Left forelimb (tissue), 1 donor: ENCODE results near the gene NTM.
A peak's percentile ranks its signal among the peaks of the same experiment; 100 is the strongest.

Source experiments
- DNase-seq: peaks from one replicate; pipeline ENCODE4 v3.0.0-alpha.2; 2018; ENCODE audit warnings: low spot score

Gene NTM

DNA sequence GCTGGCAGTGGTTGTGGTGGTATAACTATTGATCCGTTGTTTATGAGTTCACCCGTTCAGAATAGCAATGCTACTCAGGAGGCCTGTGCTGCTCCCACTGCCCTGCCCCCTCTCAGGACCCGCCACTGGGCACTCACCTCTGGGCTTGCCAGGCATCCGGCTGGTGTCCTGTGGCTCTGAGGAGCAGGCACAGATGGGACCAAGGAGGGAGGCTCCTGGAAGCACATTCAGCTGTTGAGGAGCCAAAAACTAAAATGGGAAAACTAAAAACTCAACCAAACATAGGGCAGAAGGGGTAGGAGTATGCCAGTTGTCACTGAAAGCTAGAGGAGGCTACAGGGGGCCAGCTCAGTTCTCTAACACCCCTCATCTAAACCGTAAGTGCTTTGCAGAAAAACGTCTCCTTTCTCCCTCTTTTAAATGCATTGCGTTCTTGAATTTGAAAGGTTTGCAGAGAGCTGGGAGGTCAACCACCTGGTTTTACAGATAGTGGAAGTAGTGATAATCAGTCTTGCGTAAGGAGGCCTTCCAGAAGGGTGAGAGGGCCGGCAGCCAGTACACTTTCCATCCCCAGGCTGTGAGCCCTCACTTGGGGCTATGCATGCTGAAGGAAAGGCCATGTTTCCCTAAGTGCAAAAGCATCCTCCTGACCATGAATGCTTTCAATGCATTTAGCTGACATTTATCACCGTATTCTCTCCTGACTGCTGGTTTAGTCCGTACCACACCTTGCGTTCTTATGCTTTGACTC is 547.4 kb downstream of the NTM start:
- no peak for DNase-seq

DNA sequence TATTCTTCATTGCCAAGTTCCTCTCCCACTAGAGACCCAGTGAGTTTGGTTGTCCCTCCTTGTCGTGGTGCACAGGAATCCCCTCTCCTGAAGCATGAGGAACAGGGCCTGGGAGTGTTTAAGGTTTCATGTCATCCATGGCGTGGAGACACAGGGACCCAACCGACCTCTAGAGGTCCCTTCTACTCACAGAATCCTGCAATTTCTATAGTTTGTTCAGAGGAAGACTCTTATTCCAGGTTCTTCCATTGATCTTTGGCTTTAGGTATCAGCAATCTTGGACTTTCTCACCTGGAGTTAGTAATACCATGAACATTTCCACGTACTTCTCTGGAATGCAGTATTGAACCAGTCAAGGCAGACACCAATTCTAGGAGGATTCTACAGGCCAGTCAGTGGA is 548.2 kb downstream of the NTM start:
- DNase-seq, result no peak

DNA sequence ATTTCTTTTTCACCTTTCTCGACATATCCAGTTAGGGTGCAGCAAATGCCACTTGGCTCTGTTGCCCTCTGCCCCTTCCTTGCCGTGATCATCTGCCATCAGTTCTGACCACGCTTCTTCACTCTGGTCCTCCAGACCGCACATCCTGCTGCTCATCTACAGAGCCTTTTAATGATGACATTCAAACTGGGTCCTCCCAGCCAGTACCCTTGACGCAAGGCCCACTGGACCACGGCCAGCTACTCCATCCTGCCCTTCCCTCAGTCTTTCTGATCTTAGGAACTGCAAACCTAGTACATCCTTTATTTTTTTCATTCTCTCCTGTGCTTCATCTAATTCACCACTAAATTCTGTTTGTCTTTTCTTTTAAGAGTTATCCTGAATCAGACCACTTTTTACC is 551.8 kb downstream of the NTM start:
- DNase-seq, result no peak

DNA sequence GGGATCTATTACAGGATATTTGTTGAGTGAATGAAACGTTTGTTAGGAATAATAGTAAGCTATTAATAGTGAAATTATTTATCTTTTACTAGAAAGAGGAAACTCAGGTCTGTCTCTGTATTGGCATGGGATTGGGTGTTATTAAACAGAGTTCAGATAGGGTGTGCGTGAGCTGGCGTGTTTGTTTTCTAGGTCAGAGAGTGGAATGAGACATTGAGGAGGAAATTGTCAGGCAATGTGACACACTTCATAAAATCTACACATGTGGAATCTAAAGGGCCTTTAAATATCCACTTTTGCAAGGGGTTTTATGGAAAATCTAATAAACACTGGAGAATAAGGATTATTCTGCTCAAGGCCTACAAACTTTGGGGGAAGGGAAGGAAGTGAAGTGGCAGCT is 552.9 kb downstream of the NTM start:
- DNase-seq, result no peak

DNA sequence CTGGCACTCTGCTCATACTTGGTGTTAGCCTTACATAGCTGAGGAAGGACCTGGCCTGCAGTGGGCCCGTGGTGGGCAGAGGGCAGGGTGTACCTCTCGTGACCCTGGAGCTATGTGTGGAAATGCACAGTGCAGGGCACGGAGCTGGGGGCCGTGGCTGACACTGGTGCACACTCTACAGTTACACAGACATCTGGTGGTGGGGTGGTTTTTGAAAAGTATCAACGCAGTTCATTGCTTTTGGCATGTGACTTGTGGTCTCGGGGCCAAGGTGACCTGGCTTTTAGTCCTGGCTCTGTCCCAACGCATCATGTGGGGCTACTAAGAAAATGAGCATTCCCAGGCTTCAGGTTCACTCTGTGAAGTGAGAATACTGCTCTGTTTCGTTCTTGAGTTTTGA is 553.6 kb downstream of the NTM start:
- peak; percentile 77 for DNase-seq

DNA sequence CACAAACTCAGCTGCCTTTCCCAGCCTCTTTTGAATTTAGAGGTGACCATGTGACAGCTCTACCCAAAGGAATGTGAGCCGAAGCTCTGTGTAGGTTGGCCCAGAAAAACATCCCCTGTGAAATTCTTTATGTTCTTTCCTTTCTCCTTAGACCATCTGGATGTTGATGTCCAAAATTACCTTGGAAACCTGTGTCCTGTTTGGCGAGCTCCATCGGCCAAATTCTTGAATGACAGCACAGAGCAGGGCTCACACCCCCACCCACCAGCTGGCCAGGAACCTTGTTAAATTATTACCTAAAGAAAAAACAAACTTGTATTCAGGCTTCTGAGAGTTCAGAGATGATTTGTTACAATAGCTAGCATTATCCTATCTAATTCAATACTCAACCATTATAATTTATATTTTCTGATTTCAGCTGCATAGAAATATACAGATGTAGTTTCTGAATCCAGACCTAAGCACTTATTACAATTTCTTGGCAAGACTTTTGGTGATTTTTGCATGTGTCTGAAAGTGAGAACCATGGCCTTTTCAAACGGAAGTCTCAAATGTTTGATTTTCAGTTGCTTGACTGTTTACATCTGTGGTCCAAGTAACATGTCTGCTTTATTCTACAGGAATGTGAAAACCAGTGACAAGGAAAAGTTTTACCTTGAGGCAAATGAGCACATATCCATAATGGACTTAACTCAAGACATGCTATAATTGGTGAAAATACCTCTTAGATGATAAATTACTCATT is 554.2 kb downstream of the NTM start:
- DNase-seq, result peak; percentile 80

DNA sequence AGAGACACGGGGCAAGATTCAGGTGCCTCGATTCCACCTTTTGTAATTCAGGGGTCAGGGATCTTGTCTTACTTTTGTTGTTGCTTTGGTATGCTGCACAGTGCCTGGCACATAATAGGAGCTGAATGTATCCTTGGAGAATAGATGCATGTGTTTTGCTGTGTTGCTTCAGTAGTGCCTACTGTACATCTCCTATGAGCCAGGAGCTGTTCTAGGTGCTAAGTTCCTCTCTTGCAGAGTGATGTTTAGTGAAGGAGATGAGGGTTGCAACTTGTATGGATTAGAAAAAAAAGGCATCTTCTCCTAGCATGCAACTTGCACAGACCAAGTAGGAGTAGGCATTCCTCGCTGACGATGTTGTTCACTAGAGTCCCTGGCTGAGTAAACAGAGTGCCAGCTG is 555.4 kb downstream of the NTM start:
- no peak for DNase-seq

DNA sequence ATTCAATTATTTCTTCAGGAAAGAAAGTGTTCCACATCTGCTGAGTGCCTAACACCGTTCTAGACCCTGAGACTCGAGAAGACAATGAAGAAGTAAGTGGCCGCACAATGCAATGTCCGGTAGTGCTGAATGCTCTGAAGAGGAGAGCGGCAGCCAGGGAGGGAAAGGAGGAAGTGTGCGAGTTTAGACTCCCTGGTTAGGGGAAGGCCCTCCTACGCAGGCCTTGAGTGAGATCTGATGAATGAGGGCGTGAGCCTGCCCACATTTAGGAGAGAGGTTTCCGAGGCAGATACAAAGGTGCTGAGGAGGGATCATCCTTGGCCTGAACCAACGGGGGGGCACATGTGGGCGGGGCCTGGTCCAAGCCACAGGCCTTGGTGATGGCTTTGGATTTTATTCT is 558.6 kb downstream of the NTM start:
- no peak for DNase-seq

DNA sequence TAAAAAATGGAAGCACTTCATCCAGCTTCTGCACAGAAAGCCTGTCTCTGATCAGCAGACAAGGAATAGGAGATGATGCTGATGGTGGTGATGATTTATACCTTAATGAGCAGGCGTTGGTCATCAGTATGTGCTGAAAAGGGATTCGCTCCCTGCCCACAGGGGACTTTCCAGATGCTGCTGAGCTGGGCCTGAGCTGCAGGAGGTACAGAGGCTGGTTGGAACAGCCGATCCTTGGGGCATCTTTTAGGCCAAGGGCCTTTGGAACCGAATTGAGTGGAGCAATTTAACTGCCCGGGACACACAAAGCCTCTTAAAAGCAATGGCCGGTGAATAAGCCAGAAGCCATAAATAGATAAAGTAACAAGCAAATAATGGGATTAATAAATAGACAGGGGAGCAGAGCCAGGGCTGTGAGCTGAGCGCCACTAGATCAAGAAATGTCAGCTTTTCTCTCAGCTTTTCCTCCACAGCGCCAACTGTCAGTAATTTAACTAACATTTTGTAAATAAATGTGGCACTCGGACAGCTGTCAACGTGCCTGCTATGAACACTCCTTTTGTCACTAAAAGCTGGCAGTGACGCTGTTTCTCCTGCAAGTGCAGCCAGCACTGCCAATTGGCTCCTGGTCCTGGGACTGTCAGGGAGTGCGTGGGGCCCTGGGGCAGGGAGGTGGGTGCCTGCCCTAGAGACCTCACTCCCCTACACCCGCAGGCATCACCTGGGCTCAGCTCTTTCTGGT is 562.3 kb downstream of the NTM start:
- DNase-seq, result no peak

DNA sequence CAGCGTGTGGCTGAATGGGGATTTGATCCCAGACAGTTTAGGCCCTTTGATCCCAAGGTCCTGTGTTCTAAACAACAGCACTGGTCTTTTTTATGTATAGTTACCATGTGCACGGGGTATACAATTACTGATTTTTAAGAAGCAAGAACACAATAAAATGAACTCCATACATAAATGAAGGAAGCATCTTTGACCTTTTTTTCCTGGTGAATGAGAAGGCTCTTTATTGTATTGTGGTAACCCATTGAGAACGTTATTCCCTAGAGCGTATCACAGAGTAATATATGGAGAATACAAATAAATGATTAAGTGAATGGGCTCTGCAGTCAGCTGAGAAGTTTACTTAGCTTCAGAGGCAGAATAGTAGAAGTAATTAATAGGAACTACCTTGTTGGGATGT is 563.6 kb downstream of the NTM start:
- no peak for DNase-seq

DNA sequence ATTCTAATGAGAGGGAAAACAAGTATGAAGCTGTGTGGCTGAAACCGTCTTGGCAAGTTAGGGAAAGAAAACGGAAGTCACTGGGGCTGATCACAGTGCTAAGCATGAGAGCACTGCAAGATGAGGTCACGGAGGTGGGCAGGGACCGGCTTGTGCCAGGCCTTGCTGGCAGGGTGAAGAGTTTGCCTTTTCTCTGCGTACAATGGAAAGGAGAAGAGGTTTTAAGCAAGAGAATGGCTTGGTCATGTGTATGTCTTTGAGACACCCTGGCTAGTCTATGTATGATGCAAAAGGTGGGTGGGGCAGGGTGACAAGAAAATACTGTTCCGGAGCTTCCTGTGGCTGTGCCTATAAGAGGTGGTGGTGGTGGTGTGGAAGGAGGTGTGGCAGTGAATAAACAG is 567.9 kb downstream of the NTM start:
- no peak for DNase-seq

DNA sequence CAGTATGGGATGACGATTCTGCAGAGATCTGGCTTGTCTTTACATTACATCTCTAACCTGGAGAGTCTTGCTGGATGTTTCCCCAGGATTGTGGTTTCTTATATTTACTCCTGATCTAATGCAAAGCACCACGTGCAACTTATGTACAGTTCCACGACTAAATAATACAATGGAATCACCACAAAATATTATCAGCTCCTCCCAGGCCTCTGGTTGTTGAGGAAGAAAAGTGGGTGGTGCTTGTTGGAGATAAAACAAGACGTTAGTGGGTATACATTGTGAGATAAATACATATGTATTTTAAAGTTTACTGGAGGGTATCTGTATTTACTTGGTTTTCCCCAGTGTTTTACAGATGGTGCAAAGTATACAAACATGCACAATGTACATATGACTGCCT is 569.7 kb downstream of the NTM start:
- DNase-seq, result no peak

DNA sequence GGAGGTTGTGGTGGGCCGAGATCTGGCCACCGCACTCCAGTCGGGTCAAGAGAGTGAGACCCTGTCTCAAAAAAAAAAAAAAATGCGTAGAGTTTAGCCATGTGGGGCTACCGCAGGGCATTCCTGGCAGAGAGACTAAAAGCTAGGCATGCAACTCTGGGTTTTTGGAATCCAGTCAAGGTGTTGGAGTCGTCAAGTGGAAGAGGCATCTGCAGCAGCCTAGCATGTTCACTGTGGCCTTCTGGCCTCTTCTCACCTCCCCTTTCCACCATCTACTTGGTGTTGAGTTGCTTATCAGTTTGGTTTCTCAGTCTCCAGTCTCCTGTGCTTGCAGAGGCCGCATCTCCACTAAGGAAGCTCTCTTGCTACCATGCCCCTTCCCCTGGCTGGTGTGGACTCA is 572.5 kb downstream of the NTM start:
- no peak for DNase-seq

DNA sequence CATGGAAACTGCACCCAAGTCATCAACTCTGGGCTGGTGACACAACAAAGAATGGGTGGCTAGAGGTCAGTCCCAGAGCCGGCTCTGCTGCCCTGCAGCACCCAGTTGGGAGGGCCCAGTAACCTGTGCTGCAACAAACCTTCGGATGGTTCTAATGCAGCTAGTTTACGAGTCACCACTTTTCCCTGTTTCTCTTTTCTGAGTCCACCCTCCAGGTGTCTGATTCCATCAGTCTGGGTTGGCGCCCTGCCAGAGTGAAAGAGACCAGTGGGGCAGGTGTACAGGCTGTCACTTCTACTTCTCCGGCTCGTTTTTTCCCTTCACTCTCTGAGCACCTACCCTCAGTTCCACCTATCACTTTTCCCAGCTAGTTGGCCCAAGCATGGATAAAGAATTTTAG is 572.9 kb downstream of the NTM start:
- DNase-seq, result no peak

DNA sequence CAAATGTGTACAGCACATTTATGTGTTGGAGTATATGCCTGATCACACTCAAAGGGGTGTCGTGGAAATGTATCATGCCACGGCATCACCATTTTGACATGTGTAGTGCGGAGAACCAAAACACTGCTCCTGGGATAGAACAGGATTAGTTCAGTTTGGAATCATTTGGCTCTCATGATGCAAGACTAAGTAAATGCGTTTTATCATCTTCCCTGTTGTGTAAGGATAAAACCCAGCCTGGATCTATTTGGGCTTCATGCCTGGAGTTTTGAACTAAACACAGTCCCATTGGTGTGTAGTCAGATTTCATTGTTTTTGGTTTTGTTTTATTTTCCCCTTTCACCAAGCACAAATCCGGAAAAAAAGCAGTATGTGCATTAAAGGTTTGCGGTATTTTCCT is 574.3 kb downstream of the NTM start:
- no peak for DNase-seq

DNA sequence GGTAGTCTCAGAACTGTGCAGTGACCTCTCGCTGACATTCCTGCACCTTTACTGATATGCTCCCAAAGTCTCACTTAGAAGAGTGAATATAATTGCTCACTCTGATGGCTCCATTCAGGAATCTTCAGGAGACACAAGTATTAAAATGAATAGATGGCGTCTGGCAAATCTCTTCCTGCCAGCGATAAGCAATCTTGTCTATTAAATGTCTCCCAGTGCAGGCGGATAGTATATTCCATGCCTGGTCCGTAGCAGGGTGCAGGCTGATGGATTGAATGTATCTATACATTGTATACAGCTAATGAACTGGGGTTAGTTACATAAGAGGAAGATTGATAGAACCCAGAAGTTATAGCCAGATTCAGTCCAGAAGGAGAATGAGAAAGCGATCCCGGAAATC is 575.3 kb downstream of the NTM start:
- DNase-seq, result no peak

DNA sequence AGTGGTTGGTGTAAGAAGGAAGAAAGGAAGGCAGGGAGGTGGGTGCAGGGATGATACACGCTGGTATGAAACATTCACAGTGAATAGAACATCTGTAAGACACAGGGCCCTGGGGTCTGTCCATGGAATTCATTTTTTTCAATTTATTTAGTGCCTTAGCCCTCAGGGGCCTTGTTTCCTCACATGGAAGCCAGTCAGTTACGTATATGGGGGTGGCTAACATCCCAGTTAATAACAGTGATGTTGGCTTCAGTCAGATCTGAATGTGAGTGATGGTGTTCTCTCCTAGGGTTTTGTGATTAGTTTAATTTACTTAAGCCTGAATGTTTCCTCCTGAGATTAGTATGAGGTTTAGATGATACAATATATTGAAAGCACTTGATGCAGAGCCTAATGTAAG is 577.1 kb downstream of the NTM start:
- DNase-seq, result no peak

DNA sequence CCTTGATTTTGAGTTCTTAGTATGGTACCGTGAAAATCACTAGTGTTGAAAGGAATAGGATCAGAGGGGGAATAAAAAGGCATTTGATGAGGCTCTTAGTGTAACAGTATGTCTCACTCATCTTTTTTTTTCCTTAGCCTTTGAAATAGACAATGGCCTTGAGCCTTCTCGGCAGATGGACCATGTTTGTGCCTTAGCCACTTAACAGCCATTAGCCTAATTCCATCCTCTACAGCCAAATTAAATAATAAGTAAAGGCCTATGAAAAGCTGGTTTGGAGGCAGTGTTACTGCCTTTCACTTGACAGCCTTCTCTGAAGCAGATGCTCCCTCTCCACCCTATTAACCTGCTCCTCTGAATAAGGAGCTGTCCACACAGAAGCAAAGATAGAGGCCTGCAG is 580.7 kb downstream of the NTM start:
- no peak for DNase-seq

DNA sequence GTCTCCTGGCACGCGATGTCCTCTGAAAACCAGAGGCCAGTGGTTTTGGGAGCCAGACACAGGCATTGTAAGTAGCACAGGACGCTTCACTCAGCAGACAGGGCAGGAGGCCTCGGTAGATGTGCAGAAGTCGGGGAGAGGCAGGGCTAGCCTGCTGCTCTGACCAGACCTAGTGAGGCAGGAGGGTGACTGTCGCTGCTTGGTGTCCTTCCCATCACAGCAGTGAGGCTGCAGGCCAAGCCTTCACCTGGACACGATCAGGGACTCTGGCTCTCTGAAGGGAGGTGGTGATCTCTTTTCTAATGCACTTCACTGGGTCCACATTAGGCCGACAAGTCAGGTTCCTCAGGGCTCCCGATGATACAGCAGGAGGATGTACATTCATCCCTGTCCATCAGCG is 583.7 kb downstream of the NTM start:
- no peak for DNase-seq

DNA sequence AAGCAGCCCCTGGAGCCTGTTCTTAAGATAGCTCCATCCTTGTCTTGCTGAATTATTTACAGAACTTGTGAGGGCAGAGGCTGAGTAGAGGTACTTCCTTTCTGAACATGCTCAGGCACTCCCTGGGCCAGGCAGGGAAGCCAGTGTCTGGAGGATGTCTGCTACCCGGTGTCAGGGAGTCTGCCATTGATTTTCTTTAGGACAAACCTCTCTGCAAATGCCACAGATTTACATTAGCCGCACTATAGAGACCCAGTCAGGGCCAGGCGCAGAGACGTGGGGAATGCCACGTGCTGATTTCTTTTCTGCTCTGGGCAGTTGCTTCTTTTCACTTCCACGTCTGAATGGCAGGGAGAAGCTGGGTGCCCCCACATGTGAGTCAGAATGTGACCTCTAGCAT is 585.5 kb downstream of the NTM start:
- DNase-seq, result no peak

DNA sequence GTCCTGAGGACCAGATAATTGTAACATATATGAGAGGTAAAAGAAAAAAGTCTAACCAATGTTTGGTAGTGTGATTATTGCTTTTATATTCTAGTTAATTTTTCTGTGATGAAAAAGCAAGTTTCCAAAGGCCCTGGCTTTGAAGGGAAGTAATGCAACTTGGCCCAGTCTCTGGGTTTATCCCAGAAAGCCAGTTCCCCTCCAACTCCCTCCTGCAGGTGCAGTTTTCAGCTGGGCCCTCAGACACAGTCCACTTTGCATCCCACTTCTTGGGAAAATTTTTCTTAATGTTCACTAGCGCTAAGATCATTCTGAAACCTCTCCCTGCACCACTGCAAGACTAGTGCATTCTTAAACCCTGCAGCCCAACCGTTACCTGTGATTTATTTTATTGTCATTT is 586.8 kb downstream of the NTM start:
- DNase-seq, result no peak

DNA sequence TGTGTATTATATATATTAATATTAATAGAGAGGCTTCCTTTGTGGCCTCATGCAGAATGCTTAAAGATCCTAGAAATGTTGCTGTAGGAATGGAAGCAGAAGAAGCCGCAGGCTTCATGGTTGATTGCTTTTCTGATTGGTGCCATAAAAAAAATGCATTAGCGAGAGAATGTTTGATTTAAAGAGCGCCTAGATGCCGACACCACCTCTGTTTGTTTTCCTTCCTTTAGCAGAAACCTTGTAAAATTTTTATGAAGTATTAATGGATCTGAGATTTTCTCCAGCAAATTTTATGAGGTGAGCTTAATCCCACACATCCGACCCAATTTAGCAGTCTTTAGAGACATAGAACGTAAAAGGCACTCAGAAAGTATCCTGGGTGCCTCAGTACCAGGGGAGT is 587.5 kb downstream of the NTM start:
- DNase-seq, result no peak

DNA sequence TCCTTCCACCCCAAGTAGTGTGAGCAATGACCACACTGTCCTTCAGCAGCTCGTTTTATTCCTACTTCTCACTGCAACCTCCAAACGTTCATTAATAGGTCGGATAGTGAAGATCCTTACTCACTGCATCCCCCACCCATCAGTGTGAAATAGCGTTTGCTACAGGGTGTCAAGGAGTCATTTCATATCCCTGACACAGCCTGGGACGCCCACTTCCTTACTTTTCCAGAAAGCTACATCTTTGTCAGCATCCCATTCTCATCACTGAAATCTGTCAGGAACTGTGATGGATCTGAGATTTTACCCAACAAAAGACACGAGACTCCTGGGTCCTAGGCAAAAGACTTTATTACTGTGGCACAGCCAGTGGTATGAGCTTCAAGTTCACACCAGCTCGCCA is 592.4 kb downstream of the NTM start:
- no peak for DNase-seq
